ENCODE results near the gene KCTD2. TPM values are rescaled to one million over a fixed set of nuclear protein-coding genes. Genes with fewer than 3 reads are reported as not detected.

KCTD2 gene
- total and polyA plus RNA-seq, 2 of the 13 experiments (the other 11 are each of a cell fraction or from before 2014, with no cell fraction given) = 28.3 to 32.6 TPM

DNA sequence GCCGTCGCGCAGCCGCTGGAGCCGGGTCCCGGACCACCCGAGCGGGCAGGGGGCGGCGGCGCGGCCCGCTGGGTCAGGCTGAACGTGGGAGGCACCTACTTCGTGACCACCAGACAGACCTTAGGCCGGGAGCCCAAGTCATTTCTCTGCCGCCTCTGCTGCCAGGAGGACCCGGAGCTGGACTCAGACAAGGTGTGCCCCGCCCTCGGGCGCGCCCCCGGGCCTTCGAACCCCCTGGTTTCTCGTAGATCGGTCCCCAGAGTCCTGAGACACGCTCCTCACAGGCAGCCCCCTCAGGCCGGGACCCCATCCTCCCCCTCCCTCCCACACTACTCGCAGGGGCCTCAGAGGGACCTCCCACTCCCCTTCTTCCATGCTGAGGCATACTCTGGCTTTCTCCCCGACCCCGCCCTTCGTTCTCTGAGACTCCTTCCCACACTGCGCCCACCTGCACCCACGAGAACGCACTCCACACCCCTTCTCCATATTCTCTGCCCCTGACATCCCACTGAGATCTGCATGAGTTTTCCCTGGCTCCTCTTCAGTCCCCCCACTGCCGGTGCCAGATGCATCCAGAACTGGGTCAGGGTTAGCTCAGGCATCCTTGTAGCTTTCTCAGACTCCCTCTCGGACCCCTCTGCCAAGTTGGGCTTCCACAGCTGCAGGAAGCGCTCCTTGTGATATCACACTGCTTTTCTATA is 523 bp downstream of the KCTD2 start (continued):
- TF ChIP-seq, protein P1, sequence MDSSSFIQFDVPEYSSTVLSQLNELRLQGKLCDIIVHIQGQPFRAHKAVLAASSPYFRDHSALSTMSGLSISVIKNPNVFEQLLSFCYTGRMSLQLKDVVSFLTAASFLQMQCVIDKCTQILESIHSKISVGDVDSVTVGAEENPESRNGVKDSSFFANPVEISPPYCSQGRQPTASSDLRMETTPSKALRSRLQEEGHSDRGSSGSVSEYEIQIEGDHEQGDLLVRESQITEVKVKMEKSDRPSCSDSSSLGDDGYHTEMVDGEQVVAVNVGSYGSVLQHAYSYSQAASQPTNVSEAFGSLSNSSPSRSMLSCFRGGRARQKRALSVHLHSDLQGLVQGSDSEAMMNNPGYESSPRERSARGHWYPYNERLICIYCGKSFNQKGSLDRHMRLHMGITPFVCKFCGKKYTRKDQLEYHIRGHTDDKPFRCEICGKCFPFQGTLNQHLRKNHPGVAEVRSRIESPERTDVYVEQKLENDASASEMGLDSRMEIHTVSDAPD (CRISPR knock-in tag; IDR thresholded peaks at IDR 0.05) = no peak
- TF ChIP-seq, protein P2, sequence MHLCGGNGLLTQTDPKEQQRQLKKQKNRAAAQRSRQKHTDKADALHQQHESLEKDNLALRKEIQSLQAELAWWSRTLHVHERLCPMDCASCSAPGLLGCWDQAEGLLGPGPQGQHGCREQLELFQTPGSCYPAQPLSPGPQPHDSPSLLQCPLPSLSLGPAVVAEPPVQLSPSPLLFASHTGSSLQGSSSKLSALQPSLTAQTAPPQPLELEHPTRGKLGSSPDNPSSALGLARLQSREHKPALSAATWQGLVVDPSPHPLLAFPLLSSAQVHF (CRISPR knock-in tag; IDR thresholded peaks at IDR 0.05) = no peak
- TF ChIP-seq FOXC1 (CRISPR knock-in tag; IDR thresholded peaks at IDR 0.05; ENCODE audit: borderline replicate concordance) = no peak
- TF ChIP-seq JDP2 (CRISPR knock-in tag; IDR thresholded peaks at IDR 0.05; ENCODE audit: borderline replicate concordance) = no peak
- TF ChIP-seq, protein P3, sequence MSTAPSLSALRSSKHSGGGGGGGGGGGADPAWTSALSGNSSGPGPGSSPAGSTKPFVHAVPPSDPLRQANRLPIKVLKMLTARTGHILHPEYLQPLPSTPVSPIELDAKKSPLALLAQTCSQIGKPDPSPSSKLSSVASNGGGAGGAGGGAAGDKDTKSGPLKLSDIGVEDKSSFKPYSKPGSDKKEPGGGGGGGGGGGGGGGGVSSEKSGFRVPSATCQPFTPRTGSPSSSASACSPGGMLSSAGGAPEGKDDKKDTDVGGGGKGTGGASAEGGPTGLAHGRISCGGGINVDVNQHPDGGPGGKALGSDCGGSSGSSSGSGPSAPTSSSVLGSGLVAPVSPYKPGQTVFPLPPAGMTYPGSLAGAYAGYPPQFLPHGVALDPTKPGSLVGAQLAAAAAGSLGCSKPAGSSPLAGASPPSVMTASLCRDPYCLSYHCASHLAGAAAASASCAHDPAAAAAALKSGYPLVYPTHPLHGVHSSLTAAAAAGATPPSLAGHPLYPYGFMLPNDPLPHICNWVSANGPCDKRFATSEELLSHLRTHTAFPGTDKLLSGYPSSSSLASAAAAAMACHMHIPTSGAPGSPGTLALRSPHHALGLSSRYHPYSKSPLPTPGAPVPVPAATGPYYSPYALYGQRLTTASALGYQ (CRISPR knock-in tag; IDR thresholded peaks at IDR 0.05) = no peak
- TF ChIP-seq, protein P4, sequence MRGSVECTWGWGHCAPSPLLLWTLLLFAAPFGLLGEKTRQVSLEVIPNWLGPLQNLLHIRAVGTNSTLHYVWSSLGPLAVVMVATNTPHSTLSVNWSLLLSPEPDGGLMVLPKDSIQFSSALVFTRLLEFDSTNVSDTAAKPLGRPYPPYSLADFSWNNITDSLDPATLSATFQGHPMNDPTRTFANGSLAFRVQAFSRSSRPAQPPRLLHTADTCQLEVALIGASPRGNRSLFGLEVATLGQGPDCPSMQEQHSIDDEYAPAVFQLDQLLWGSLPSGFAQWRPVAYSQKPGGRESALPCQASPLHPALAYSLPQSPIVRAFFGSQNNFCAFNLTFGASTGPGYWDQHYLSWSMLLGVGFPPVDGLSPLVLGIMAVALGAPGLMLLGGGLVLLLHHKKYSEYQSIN (CRISPR knock-in tag; IDR thresholded peaks at IDR 0.05; ENCODE audit: borderline replicate concordance) = no peak
- no peak for TF ChIP-seq HNRNPK (IDR thresholded peaks at IDR 0.05; ENCODE audit: low read depth, low read length, poor library complexity, severe bottlenecking)

Data from HepG2 (cell line).